Measurements from ENCODE around the gene PLEKHG3.

PLEKHG3 gene

DNA sequence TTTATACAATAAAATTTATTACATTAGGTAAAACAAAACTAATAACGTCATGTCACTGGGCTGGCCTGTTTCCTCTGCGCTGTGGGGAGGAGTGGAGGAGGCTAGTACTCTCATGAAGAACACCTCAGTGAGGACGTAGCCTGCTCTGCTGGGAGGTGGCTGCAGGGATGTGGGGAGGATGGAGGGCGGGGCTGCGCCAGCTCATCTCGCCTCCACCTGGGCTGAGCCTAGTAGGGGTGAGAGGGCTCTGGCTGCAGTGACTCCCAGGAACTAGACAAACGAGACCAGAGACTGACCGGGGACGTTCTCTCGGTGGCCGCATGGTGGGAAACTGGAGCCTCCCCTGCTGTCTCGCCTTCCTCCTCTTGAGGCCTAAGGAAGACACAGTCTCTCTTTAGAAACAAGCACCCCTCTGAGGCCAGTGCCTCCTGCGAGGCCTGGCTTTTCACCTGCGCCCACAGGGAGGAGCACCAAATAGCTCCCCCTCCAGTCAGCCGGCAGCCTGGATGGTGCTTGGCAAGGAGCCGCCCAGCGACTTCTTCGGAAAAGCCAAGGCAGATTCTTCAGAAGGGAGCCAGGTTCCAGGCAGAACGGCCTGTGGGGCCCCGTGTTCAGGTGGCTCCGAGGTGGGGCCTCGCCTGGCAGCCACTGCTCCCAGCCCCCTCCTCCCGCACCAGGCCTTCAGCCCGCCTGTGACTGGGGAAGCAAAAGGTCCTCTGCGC is 62.4 kb downstream of the PLEKHG3 start:
- DNase-seq, result no peak

DNA sequence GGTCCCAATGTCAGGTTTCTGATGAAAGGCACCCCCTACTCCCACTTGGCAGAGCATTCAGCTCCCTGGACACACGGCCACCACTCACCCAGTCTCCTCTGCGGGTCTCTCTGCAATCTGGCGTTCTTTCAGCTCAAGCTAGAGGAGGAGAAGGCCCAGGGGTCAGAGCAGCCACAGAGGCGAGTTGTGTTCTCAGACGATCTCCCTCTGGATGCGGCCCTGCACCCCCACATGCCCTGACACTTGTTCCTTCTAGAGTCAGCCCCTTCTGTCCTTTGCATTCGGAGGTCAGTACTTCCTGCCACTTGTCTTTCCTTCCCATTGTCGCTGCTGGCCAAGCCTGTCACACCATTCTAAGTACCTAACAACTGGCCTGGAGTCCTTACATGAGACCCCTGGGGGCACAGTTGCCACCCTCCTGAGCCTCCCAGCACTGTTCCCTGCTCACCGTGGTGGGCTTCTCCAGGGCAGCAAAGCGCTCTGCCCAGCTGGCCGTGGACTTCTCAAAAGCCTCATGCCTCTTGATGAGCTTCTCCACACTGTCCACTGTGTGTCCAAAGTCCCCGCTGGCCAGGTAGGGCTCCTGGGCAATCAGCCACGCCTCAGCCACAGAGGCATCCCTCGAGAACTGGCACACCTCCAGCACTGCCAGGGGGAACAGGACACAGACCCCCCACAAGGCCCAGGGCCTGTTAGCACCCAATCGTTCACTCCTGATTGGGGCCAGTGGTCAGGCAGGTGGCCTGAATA is 63.2 kb downstream of the PLEKHG3 start:
- DNase-seq, result no peak

DNA sequence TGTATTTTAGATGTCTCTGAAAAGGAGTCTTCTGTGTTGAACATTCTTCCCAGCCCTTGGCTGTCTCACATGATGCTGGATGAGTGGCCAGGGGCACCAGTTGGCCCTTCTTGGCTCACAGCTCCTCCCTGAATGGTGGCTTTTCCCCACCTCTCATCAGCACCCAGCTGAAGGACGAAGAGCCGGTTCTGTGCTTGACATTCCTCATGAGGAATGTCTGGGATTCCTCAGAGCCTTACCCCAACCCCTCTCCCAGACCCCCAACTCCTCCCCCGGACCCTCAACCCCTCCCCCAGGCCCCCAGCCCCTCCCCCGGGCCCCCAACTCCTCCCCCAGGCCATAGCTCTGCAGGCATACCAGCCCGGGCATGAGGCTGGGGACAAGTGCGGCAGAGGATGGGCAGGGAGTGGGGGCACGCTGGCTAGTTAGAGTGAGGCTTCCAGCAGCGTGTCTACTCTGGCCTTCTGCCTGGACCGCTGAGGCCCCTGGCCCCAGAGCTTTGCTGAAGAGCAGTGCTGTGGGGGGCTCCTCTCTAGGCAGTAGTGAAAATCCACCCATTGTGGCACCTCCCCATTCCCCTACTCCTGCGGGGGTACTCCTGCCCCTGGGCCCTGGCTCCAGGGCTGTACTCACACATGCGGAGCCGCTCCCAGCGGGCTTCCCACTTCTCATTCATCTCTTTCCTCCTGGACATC is 64.3 kb downstream of the PLEKHG3 start:
- no peak for DNase-seq

- DNase-seq, result no peak
Measured at GRCh38 chr14:64769096-64770020, 65.1 kb downstream of the PLEKHG3 start.

DNA sequence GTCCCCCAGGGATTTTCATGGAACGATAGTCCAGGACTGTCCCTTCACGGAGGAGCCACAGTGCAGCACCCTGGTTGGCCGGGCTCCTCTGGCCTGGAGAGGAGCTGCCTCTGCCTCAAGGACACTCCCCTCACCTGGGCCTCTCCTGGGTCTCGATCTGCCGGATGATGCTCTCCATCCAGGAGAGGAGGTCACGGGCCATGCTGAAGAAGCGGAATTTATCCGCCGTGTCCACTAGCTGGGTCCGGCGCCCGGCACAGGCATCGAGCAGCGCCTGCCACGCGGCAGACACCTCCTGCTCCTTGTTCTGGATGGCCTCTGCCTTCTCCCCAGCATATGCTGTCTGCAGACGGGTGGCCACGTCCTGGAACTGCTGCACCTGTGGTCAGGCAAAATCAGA is 66.5 kb downstream of the PLEKHG3 start:
- DNase-seq, result no peak

GRCh38 chr14:64771161-64771560 is 66.9 kb downstream of the PLEKHG3 start:
- DNase-seq, result no peak

- no peak for DNase-seq
Measured at GRCh38 chr14:64772397-64772950, 68.2 kb downstream of the PLEKHG3 start.

GRCh38 chr14:64773046-64773445 is 68.8 kb downstream of the PLEKHG3 start:
- DNase-seq, result no peak

- DNase-seq, result no peak
Measured at GRCh38 chr14:64773577-64773976, 69.4 kb downstream of the PLEKHG3 start.

GRCh38 chr14:64774272-64774671 is 70.0 kb downstream of the PLEKHG3 start:
- DNase-seq, result no peak

DNA sequence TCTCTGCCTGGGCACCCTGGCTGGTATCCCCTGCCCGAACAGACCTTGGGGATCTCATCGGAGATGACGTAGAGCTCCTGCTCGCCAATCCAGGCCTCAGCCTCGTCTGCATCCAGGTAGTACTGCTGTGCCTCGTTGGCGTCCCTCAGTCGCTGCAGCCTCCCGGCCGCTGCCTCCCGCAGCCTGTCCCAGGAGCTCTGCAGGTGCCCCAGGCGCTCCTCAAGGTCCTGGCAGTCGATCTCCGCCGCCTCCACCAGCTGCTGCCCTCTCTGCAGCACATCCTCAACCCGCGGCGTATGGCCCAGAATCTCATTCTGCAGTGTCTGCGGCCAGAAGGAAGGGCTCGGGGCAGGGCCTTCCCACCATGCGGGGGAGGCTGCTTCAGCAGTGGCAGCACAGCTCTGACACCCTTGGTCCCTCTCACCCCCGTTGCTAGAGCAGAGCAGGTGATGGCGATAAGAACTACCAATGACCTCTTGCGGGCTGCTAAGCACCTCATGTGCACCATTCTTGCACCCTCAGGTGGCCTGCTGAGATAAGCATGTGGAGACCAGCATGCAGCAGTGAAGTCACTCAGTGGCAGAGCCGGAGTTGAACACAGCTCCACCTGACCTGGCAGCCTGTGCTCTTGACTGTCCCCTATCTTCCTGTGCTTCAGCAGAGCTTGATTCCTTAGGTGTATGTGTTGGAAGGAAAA is 71.0 kb downstream of the PLEKHG3 start:
- DNase-seq, result no peak

- DNase-seq, result no peak
Measured at GRCh38 chr14:64777461-64777860, 73.2 kb downstream of the PLEKHG3 start.

- DNase-seq, result no peak
Measured at GRCh38 chr14:64778104-64778754, 74.0 kb downstream of the PLEKHG3 start.

- no peak for DNase-seq
Measured at GRCh38 chr14:64779472-64779871, 75.2 kb downstream of the PLEKHG3 start.

GRCh38 chr14:64782196-64782595 is 78.0 kb downstream of the PLEKHG3 start:
- DNase-seq, result no peak

DNA sequence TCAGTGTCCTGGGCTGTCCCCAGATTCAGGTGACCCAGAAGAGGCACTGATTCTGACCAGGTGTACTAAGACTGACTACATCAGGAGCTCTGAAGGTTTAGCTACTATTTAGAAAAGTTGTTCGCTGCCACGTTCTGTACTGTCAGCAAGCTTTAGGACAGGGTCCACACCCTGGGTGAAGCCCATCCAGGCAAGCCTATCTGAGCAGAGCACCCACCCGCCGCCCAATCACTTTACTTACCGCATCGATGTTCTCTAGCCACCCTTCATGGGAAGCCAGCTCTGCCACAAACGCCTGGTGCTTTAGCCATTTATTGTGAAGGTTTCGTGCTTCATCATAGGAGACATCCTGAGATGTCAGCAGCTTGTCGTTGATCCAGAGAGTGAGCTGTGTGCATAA is 79.8 kb downstream of the PLEKHG3 start:
- DNase-seq, result no peak

DNA sequence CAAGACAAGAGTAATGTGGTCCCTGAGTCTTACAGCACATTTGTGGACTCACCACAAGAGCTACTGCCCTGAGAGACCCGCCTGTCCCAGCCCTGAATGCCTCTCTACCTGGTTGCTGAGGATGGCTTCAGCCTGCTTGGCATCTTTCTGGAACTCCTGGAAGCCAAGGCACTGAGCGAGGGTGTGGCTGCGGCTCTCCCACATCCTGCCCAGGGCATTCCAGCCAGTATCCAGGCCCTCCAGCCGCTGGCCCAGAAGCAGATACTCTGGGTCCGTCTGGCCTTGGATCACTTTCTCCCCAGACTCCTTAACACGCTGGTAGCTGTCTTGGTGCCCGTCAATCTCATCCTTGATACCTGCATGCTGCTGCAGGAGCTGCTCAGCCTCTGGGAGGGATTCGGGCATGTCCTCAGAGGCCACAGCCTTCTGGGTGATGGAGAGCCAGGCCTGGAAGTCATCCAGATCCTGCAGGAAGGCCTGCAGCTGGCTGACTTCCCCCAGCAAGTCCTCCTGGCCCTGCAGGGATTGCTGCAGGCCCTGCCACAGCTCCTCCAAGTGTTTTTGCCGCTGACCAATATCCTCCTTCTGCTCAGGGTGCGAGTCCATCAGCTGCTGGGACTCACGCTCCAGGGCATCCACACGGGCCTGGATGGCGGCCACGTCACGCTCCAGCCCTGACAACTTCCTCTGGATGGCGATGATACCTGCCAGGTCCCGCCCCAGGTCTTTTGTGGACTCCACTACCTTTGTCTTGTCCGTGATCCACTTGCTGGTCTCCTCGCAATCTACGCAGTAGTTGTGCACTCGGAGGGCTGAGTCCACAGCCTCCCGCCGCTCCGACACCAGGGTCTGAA is 82.3 kb downstream of the PLEKHG3 start:
- no peak for DNase-seq

DNA sequence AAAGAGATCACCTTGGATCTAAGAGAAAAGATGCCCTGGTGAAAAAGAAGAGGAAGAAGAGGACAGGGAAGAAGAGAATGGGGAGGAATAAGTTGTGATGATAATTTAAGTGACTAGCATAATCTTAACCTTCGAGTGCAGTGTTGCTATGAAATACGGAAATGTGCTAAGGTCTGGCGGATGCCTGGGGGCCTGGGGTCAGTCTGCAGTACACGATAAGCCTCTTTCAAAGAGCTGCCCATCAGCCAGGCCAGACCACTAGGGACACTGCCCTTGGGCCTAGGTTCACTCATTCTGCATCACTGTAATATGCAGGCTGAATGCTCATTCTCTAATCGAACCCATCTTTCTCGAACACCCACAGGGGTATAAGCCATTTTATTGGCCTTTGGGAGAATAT is 83.4 kb downstream of the PLEKHG3 start:
- no peak for DNase-seq

- DNase-seq, result no peak
Measured at GRCh38 chr14:64788706-64789105, 84.5 kb downstream of the PLEKHG3 start.

DNA sequence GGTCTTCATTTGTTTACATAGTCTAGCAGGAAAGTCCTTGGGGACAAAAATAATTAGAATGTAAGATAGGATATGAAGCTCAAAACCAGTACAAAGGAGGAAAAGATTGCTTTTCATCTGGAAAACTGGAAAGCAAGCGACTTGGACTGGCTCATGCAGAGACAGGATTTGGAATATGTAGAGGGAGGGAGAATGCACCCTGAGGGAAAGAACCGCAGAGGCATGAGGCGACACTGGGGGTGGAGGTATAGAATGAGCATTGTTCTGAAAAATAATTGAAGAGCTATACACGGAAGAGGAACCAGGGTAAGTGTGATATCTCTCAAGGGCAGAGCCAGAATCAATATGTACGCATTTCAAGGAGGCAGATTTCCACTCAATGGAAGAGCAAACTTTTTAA is 85.5 kb downstream of the PLEKHG3 start:
- no peak for DNase-seq
